K562 (cell line): ENCODE results near the gene SUSD3. TPM values are rescaled to one million over a fixed set of nuclear protein-coding genes. Genes with fewer than 3 reads are reported as not detected.

Source experiments
- ATAC-seq: fragments of 200-7000 bp; cut with Tn5 transposase; 3 replicates; pipeline ENCODE4 v1.9.1; 2020; ENCODE audit warnings: moderate library complexity
- BruUV-seq: library from RNA; stranded (reverse); fragments of 400-500 nt; replicated peaks from 2 replicates; lab custom pipeline; 2021; lab: Mats Ljungman, UMichigan
- CTCF ChIA-PET: fragments of 300-600 bp; formaldehyde crosslinking; extraction: SDS; loops from one replicate; lab custom pipeline; 2021; ENCODE audit warnings: low intra/inter-chr PET ratio; lab: Yijun Ruan, JAX
- POLR2A ChIA-PET: fragments of 300-600, 350-650 bp; sonication (Branson Sonifier 250); formaldehyde crosslinking; extraction: SDS; loops from one replicate; lab custom pipeline; 2021; ENCODE audit warnings: antibody characterized with exemption, inconsistent platforms; lab: Yijun Ruan, JAX
- DNase-seq, 4 experiments: peaks; one replicate each; pipeline versions ENCODE4 v3.0.0 to v3.0.0-alpha.2; 2011 to 2018; ENCODE audit warnings: low spot score in 3 of 4, mixed read lengths in 3 of 4; ENCODE audit errors: extremely low read depth in 1 of 4
- FAIRE-seq: peaks from 2 replicates; lab custom pipeline; 2011; peaks lifted over from hg19 to GRCh38; lab: Jason Lieb, UNC
- H2AFZ ChIP-seq: 2 replicates; pipeline ENCODE4 v1.6.0; 2011; ENCODE audit warnings: low read depth, low read length, control low read depth, inconsistent platforms
- H3K27ac ChIP-seq: fragments of 200-600 bp; 3 replicates; pipeline ENCODE4 v1.8.0; 2011; ENCODE audit warnings: low read depth, mild to moderate bottlenecking, control low read depth, inconsistent platforms, low read length, moderate library complexity, mixed read lengths; ENCODE audit errors: extremely low read depth
- H3K27me3 ChIP-seq, 2 experiments: fragments of 300-600 bp in 1 of 2; 2 replicates in 1 of 2; 3 replicates in 1 of 2; pipeline versions ENCODE4 v1.6.0 to v1.8.0; 2011; ENCODE audit warnings: inconsistent platforms in 2 of 2, low read length in 2 of 2, mild to moderate bottlenecking in 1 of 2, mixed read lengths in 1 of 2, moderate library complexity in 1 of 2; ENCODE audit not compliant: control insufficient read depth in 2 of 2, insufficient read depth in 2 of 2
- H3K36me3 ChIP-seq: fragments of 300-600 bp; 3 replicates; pipeline ENCODE4 v1.8.0; 2011; ENCODE audit warnings: mild to moderate bottlenecking, low read length, inconsistent platforms; ENCODE audit not compliant: control insufficient read depth, insufficient read depth
- H3K4me1 ChIP-seq, 2 experiments: fragments of 200-600 bp in 1 of 2; replicated peaks in 1 of 2; 2 replicates in 1 of 2; 3 replicates in 1 of 2; pipeline versions ENCODE4 v1.5.1 to v1.8.0; 2011; ENCODE audit warnings: inconsistent platforms in 2 of 2, low read length in 2 of 2, mild to moderate bottlenecking in 1 of 2, mixed read lengths in 1 of 2, moderate library complexity in 1 of 2; ENCODE audit not compliant: control insufficient read depth in 2 of 2, insufficient read depth in 2 of 2
- H3K4me2 ChIP-seq: 2 replicates; pipeline ENCODE4 v1.6.1; 2011; ENCODE audit warnings: low read length, control low read depth, inconsistent platforms, mixed read lengths; ENCODE audit not compliant: insufficient read depth
- H3K4me3 ChIP-seq: fragments of 200-600 bp; sonication (generic), shearing (Covaris generic); 2 replicates; pipeline ENCODE4 v1.5.1; 2016; ENCODE audit warnings: control low read depth, inconsistent platforms
- H3K79me2 ChIP-seq: fragments of 200-600 bp; 3 replicates; pipeline ENCODE4 v1.8.0; 2011; ENCODE audit warnings: low read length, inconsistent platforms; ENCODE audit not compliant: control insufficient read depth, insufficient read depth
- H3K9ac ChIP-seq, 2 experiments: 2 replicates each; pipeline versions ENCODE4 v1.6.0 to v1.6.1; 2011; ENCODE audit warnings: low read depth in 2 of 2, low read length in 2 of 2, control low read depth in 1 of 2, inconsistent platforms in 1 of 2, mild to moderate bottlenecking in 1 of 2, mixed read lengths in 1 of 2; ENCODE audit not compliant: insufficient read depth in 1 of 2
- H3K9me1 ChIP-seq: one replicate; pipeline ENCODE4 v1.6.0; 2011; ENCODE audit warnings: inconsistent platforms, mild to moderate bottlenecking, low read length, moderate library complexity; ENCODE audit not compliant: control insufficient read depth, insufficient read depth
- H3K9me3 ChIP-seq: replicated peaks from 2 replicates; pipeline ENCODE4 v1.5.1; 2011; ENCODE audit warnings: low read depth, low read length, inconsistent platforms; ENCODE audit not compliant: control insufficient read depth, insufficient read depth
- H4K20me1 ChIP-seq: replicated peaks from 2 replicates; pipeline ENCODE4 v1.6.1; 2011; ENCODE audit warnings: low read length, inconsistent platforms, mixed read lengths; ENCODE audit not compliant: control insufficient read depth, insufficient read depth
- KLF10 ChIP-seq: fragments of 250-450 bp; sonication (Bioruptor Pico); IDR thresholded peaks from 2 replicates; pipeline ENCODE4 v1.6.1; 2021; ENCODE audit warnings: matching md5 sums
- NCOA2 ChIP-seq, 2 experiments: fragments of 450-650 bp; IDR thresholded peaks; 2 replicates each; pipeline ENCODE4 v1.6.1; 2018; ENCODE audit warnings: mild to moderate bottlenecking in 2 of 2, moderate library complexity in 1 of 2; ENCODE audit not compliant: partially characterized antibody in 2 of 2
- PCBP2 ChIP-seq: fragments of 200-400 bp; formaldehyde crosslinking; IDR thresholded peaks from 2 replicates; pipeline ENCODE4 v1.6.1; 2018; ENCODE audit warnings: low read length, low read depth, mild to moderate bottlenecking, moderate library complexity; ENCODE audit not compliant: poor library complexity, severe bottlenecking
- POLR3A ChIP-seq: IDR thresholded peaks from 2 replicates; pipeline ENCODE4 v1.6.1; 2011; ENCODE audit warnings: borderline replicate concordance, mild to moderate bottlenecking, moderate library complexity; ENCODE audit not compliant: insufficient read length, insufficient read depth; ENCODE audit errors: extremely low read depth
- SPI1 ChIP-seq: IDR thresholded peaks from 2 replicates; pipeline ENCODE4 v1.6.1; 2011; ENCODE audit warnings: low read depth, low read length, control low read depth, borderline replicate concordance
- STAT5B ChIP-seq: fragments of 250-450 bp; sonication (Bioruptor Pico); IDR thresholded peaks from 2 replicates; pipeline ENCODE4 v1.8.0; 2021; ENCODE audit warnings: mild to moderate bottlenecking, inconsistent platforms
- ZFX ChIP-seq: sonication (generic); formaldehyde crosslinking; IDR thresholded peaks from 2 replicates; pipeline ENCODE4 v1.8.0; 2022; ENCODE audit warnings: mild to moderate bottlenecking, missing genetic modification reagents, moderate library complexity
- ZNF282 ChIP-seq: sonication (generic); formaldehyde crosslinking; IDR thresholded peaks from 2 replicates; pipeline ENCODE4 v1.8.1; 2023; ENCODE audit warnings: missing genetic modification reagents
- ZNF668 ChIP-seq: fragments of 250-450 bp; sonication (Bioruptor Pico); IDR thresholded peaks from 2 replicates; pipeline ENCODE4 v1.8.0; 2022; ENCODE audit warnings: mild to moderate bottlenecking, inconsistent platforms
- WGBS: fragments of 100-300 bp; shearing (Covaris generic); methylation state at CpG from one replicate; pipeline ENCODE4 v1.1.6; 2016; ENCODE audit warnings: low coverage, mixed read lengths; ENCODE audit not compliant: insufficient coverage; ENCODE audit errors: missing lambda C conversion rate; 5-methylcytosine and 5-hydroxymethylcytosine counted together
- in situ Hi-C: fragments of 300-500 bp; cut with MboI; formaldehyde crosslinking; loops from 4 replicates; pipeline ENCODE4 v1.15.0; 2018; ENCODE audit warnings: inconsistent platforms, mixed read lengths
- intact Hi-C: fragments of 100-400 bp; cut with micrococcal nuclease; formaldehyde crosslinking; loops from 2 replicates; pipeline ENCODE4 v1.14.2; 2022
- polyA plus RNA-seq, 8 experiments: library from polyadenylated mRNA; depleted of rRNA in 4 of 8; stranded (reverse) in 5 of 8; unstranded in 3 of 8; fragments of >200 nt; fragmentation: Nextera tagmentation in 2 of 8; fragmentation: Illumina TruSeq in 1 of 8; extraction: Ambion mirVana in 2 of 8; extraction: Trizol in 1 of 8; gene quantifications; 2 replicates each; pipeline versions ENCODE4 v1.2.1 to v1.2.3, GENCODE V29; 2011 to 2014; ENCODE audit warnings: inconsistent platforms in 1 of 8, missing spikeins in 1 of 8
- total RNA-seq, 7 experiments: library from RNA; depleted of rRNA in 6 of 7; stranded (reverse); fragments of >200 nt in 6 of 7; fragmentation: Illumina TruSeq in 2 of 7; extraction: Trizol in 2 of 7; gene quantifications; 2 replicates each; pipeline versions ENCODE4 v1.2.1 to v1.2.3, GENCODE V29; 2011 to 2021; ENCODE audit warnings: low replicate concordance in 1 of 7
- TF ChIP-seq, protein P1 (sequence below): fragments of 250-450 bp; sonication (Bioruptor Pico); IDR thresholded peaks from 2 replicates; pipeline ENCODE4 v1.4.0; 2020

The SUSD3 gene
- total and polyA plus RNA-seq, 9 of the 15 experiments (the other 6 are each of a cell fraction or from before 2014, with no cell fraction given), result 1.3 to 21.7 (median 11.4) TPM

DNA sequence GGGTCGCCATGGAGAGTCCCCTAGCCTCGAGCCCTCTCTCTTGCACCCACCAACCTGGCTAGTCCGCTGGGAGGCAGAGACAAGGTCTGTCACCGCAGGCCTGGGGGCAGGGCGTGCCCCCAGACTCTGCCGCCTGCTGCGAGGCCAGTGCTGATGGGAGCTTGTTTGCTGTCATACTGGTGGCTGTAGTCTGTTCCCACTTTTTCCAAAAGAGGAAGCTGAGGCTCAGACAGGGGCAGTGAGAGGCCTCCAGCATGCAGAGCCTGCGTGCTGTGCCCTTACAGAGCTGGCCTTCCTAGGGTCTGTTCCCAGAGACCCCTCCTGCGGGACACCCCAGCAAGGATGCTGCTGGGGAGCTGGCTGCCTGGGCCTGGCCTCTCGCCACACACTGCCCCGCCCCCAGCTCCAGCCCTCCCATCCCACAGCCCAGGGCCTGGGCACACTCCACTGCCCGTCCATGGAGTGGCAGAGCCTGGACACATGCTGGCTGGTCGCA is 21.0 kb upstream of the SUSD3 start:
- no TSS peak for BruUV-seq
- no peak overlapping the region for H3K27ac ChIP-seq
- 0 out of 4 replicates have a peak overlapping the region, but pooled peaks of 1 of the 2 experiments have one; percentile 45 for H3K9ac ChIP-seq
- in situ Hi-C loops (no loop called here), intact Hi-C loops (no loop called here)
- H2AFZ ChIP-seq, result no peak overlapping the region
- no peaks in the 10 kb centered on the region for H4K20me1 ChIP-seq
- ChIA-PET CTCF (interaction anchor here (0.6 kb wide), 1 partner anchor 53 kb away, joined by 3 read pairs; no protein-coding TSS in a partner anchor), POLR2A (interaction anchor here (0.5 to 0.8 kb wide), 2 partner anchors 12 to 54 kb away, joined by 3 read pairs; no protein-coding TSS in a partner anchor)
- 8% methylated on average over 13 of the region's 13 CpGs for WGBS
- ATAC-seq, result no peak
- peaks cover under 1% of the 10 kb centered on the region for H3K9me1 ChIP-seq
- peaks cover 0 to 49% of the 10 kb centered on the region in 2 experiments; a peak in 2 of 5 replicates for H3K4me1 ChIP-seq
- H3K4me3 ChIP-seq, result no peak overlapping the region
- no peaks in the 10 kb centered on the region for H3K36me3 ChIP-seq
- no peak overlapping the region for H3K4me2 ChIP-seq
- TF ChIP-seq SPI1, result peak; percentile 15; the same call in 1 of the 2 replicates
- TF ChIP-seq POLR3A, result no peak
- TF ChIP-seq, all 486 proteins: peak for 1
- no peak for FAIRE-seq
- no peaks in the 10 kb centered on the region for H3K79me2 ChIP-seq
- no peak for DNase-seq
- no peaks in the 10 kb centered on the region for H3K9me3 ChIP-seq
- H3K27me3 ChIP-seq, result peaks cover 6 to 30% of the 10 kb centered on the region in 2 experiments; a peak in 3 of 5 replicates

GRCh38 chr9:93038918-93039317 is 19.6 kb upstream of the SUSD3 start:
- no peak overlapping the region for H3K27ac ChIP-seq
- POLR2A ChIA-PET, result no interaction called here
- TF ChIP-seq ZNF282 (CRISPR knock-in tag) (no peak), STAT5B (CRISPR knock-in tag) (no peak), PCBP2 (no peak), ZNF668 (no peak), KLF10 (CRISPR knock-in tag) (no peak), NCOA2 (IDR thresholded peaks at IDR 0.05; ENCODE audit: partially characterized antibody in 2 of 2) (no peak), ZFX (CRISPR knock-in tag) (no peak)
- TF ChIP-seq, protein P1, sequence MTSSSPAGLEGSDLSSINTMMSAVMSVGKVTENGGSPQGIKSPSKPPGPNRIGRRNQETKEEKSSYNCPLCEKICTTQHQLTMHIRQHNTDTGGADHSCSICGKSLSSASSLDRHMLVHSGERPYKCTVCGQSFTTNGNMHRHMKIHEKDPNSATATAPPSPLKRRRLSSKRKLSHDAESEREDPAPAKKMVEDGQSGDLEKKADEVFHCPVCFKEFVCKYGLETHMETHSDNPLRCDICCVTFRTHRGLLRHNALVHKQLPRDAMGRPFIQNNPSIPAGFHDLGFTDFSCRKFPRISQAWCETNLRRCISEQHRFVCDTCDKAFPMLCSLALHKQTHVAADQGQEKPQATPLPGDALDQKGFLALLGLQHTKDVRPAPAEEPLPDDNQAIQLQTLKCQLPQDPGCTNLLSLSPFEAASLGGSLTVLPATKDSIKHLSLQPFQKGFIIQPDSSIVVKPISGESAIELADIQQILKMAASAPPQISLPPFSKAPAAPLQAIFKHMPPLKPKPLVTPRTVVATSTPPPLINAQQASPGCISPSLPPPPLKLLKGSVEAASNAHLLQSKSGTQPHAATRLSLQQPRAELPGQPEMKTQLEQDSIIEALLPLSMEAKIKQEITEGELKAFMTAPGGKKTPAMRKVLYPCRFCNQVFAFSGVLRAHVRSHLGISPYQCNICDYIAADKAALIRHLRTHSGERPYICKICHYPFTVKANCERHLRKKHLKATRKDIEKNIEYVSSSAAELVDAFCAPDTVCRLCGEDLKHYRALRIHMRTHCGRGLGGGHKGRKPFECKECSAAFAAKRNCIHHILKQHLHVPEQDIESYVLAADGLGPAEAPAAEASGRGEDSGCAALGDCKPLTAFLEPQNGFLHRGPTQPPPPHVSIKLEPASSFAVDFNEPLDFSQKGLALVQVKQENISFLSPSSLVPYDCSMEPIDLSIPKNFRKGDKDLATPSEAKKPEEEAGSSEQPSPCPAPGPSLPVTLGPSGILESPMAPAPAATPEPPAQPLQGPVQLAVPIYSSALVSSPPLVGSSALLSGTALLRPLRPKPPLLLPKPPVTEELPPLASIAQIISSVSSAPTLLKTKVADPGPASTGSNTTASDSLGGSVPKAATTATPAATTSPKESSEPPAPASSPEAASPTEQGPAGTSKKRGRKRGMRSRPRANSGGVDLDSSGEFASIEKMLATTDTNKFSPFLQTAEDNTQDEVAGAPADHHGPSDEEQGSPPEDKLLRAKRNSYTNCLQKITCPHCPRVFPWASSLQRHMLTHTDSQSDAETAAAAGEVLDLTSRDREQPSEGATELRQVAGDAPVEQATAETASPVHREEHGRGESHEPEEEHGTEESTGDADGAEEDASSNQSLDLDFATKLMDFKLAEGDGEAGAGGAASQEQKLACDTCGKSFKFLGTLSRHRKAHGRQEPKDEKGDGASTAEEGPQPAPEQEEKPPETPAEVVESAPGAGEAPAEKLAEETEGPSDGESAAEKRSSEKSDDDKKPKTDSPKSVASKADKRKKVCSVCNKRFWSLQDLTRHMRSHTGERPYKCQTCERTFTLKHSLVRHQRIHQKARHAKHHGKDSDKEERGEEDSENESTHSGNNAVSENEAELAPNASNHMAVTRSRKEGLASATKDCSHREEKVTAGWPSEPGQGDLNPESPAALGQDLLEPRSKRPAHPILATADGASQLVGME (CRISPR knock-in tag), result no peak

More at GRCh38 chr9:93038918-93039317, 19.6 kb upstream of the SUSD3 start:
- in situ Hi-C loops, result no loop called here
- no peak overlapping the region for H3K9ac ChIP-seq
- H3K27me3 ChIP-seq, result peaks cover 0 to 19% of the 10 kb centered on the region in 2 experiments; a peak in 2 of 5 replicates
- no peaks in the 10 kb centered on the region for H3K36me3 ChIP-seq
- WGBS, result 2% methylated on average over 6 of the region's 6 CpGs
- peaks cover 7 to 45% of the 10 kb centered on the region in 2 experiments; a peak in 3 of 5 replicates for H3K4me1 ChIP-seq
- no peaks in the 10 kb centered on the region for H3K79me2 ChIP-seq
- no peak overlapping the region for H3K4me3 ChIP-seq
- CTCF ChIA-PET, result no interaction called here
- H3K4me2 ChIP-seq, result no peak overlapping the region
- ATAC-seq (no peak), FAIRE-seq (no peak), DNase-seq (no peak)
- H3K9me1 ChIP-seq, result no peaks in the 10 kb centered on the region
- no peaks in the 10 kb centered on the region for H3K9me3 ChIP-seq
- H4K20me1 ChIP-seq, result no peaks in the 10 kb centered on the region
- H2AFZ ChIP-seq, result no peak overlapping the region
- intact Hi-C loops, result no loop called here
- no TSS peak for BruUV-seq
